ENCODE data around the gene ZMIZ1.
A peak's percentile ranks its signal among the peaks of the same experiment; 100 is the strongest.

The ZMIZ1 gene

GRCh38 chr10:79193694-79194382, 125.1 kb downstream of the ZMIZ1 start:
- no peak for FAIRE-seq
- DNase-seq (ENCODE audit: insufficient read length, low spot score) = no peak

DNA sequence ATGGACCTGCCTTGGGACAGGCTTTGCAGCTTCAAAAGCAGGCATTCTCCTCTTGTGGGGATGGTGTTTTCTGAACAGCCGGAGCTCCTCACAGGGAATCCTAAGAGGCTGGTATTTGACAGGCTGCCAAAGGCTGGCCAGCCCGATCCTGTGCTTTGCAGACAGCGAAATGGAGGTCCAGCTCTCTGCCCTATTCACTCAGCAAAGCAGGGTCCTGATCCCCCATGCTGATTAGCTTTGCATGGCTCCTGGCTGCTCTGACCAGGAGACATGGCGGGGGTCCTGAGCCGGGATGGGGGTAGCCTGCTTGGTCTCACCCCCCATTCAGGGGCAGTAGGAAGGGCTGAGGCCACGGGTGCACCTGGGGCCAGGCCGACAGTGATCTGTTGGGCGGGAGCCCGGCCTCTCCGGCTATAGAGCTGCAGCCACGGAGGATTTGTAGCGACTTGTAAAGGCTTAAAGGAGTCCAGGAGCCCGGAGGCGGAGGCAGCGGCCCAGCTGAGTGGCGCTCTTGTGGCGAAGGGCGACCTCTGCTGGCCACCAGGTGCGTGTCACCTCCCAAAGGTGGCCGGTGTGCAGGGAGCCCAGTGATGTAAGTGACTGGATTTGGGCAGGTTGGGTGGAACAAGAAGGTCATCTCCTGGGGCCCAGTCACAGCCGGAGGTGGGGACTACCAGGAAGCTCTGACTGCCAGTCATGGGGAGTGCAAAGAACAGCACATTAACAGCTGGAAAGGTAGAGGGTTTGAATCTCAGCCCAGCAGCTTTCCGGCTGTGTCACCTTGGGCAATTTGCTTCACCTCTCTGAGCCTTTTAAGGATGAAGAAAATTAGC, 126.5 kb downstream of the ZMIZ1 start:
- DNase-seq (ENCODE audit: insufficient read length, low spot score) (peak; percentile 83), FAIRE-seq (peak; percentile 74)

DNA sequence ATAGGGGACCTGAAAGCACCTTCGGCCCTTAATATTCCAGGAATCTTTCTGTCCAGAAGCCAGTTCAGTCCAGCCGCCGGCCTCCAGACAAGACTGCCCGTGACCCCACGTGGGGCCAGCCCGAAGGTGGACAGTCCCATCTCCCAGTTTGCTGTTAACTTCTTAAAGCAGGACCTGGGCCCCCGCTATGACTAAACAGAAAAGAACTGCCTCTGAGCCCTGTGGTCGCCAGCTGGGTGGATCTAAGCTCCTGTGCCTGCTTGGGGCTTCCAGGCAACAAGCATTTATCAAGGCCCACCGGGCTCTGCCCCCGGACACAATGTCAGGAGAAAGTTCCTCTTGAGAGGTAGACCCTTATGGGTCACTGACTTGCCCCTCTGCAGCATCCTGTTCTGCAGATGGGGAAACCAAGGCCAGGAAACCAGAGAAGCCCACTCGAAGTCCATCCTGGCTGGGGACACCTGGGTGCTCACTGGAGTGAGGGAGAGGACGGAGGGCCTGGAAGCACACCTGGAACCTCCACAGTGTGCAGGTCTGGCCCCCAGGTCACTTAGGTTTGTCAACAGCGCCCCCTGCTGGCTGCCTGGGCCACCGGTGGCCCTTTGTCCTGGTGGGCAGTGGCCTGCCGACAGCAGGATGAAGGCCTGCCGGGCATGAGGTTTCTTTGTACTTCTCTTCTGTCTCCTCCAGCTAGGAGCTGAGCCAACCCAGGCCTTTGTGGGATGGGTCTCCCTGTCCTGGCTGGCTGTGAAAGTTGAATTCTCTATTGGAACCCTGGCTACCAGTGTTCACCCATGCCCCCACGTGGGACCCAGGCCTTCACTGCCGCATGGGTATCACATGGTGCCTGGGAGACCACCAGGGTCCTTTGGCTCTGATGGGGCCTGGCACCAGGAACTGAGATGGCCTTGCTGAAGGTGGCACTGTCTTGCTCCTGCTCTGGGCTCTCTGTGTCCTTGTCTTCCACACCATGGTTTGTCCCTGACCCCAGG, 128.0 kb downstream of the ZMIZ1 start:
- no peak for FAIRE-seq
- DNase-seq (ENCODE audit: insufficient read length, low spot score) = peak; percentile 73

DNA sequence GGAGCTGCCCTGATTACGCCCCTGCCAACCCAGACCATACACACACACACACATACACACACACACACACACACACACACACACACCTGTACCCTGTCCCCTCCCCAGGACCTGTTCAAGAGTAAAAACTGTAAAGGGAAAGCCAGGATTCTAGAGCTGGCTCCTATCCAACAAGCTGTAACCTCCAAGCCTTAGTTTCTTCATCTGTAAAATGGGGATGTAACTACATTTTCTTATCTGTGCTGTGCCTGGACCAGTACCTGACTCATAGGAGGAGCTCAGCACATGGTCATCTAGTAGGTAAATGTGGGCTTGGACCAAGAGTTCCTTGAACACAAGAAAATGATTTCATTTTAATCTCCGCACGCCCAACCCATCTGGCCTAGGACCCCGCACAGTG, 128.8 kb downstream of the ZMIZ1 start:
- DNase-seq (ENCODE audit: insufficient read length, low spot score) = no peak
- no peak for FAIRE-seq

DNA sequence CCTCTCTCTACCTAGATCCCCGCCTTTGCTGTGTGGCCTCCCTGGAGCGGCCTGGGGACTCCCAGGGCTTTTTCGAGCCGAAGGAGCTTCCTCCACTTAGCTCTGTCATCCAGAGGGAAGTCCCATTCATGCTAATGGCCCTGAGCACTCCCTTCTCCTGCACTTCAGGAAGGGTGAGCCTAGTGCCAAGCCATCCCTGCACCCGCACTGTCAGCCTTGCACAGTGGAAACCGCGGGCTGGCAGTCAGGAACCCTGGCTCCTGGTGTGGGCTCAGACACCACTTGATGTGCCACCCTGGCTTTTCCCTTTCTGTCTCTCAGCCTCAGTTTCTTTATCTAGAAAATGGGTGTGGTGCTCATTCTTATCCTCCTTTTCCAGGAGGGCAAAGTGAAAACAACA, 131.6 kb downstream of the ZMIZ1 start:
- FAIRE-seq (no peak), DNase-seq (ENCODE audit: insufficient read length, low spot score) (no peak)

GRCh38 chr10:79201706-79202105, 132.9 kb downstream of the ZMIZ1 start:
- no peak for FAIRE-seq
- no peak for DNase-seq (ENCODE audit: insufficient read length, low spot score)

- FAIRE-seq = no peak
- peak; percentile 43 for DNase-seq (ENCODE audit: insufficient read length, low spot score)
These were observed 133.6 kb downstream of the ZMIZ1 start for GRCh38 chr10:79202188-79203013.

GRCh38 chr10:79203014-79203644, 134.4 kb downstream of the ZMIZ1 start:
- DNase-seq (ENCODE audit: insufficient read length, low spot score) (no peak), FAIRE-seq (no peak)

GRCh38 chr10:79203833-79204232, 135.1 kb downstream of the ZMIZ1 start:
- DNase-seq (ENCODE audit: insufficient read length, low spot score) (no peak), FAIRE-seq (no peak)

- no peak for DNase-seq (ENCODE audit: insufficient read length, low spot score)
- no peak for FAIRE-seq
These were observed 137.7 kb downstream of the ZMIZ1 start for GRCh38 chr10:79206300-79207095.

DNA sequence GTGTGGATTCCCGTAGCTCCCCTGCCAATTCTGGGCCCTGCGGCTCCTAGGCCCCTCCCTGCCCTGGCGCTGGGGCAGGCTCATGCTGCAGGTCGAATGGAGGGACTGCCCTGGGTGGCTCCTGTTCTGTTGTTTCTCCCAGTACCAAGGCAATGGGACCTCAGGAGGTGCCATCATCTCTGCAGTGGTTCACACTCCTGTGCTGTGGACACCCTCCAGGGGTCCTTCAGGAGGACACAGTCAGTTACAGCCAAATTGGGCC, 138.3 kb downstream of the ZMIZ1 start:
- FAIRE-seq (no peak), DNase-seq (ENCODE audit: insufficient read length, low spot score) (no peak)

DNA sequence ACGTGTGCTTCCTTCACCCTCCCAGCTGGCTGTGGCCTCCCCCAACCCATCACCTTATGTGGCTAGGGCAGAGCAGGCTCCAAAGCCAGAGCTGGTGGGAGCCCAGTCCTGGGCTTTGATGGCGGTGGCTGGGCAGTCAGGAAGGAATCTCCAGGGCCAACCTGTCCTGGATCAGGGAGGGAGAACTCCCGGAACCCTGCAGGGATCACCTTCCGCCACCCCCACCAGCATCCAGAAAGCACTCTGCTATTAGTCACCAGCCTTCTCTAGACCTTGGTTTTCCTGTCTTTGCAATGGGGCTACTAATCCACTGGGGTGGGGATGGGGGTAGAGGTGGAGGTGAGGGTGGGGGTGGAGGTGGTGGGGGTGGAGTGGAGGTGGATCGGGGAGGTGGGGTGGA, 139.0 kb downstream of the ZMIZ1 start:
- FAIRE-seq = no peak

GRCh38 chr10:79208251-79208983, 139.7 kb downstream of the ZMIZ1 start:
- DNase-seq (ENCODE audit: insufficient read length, low spot score) = no peak
- no peak for FAIRE-seq

More for the DNA sequence above, 139.0 kb downstream of the ZMIZ1 start:
- DNase-seq (ENCODE audit: insufficient read length, low spot score) = no peak

DNA sequence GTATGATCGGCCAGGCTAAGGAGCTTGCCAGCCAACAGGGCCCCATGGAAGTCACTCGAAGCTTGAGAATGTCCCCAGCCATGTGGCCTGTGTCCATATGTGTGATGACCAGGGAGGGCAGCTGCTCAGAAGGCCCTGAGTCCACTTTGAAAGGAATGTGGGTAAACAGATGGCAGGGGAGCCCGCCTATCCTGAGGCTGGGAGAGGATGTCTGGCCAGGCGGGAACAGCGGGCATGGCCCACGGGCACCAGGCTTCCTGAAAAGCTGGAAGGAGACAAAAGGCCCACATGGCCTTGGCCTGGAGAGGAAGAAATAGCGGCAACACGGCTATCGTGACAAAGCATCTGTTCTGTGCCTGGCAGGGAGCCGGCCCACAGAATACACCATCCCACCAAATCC, 140.6 kb downstream of the ZMIZ1 start:
- DNase-seq (ENCODE audit: insufficient read length, low spot score) (no peak), FAIRE-seq (no peak)

DNA sequence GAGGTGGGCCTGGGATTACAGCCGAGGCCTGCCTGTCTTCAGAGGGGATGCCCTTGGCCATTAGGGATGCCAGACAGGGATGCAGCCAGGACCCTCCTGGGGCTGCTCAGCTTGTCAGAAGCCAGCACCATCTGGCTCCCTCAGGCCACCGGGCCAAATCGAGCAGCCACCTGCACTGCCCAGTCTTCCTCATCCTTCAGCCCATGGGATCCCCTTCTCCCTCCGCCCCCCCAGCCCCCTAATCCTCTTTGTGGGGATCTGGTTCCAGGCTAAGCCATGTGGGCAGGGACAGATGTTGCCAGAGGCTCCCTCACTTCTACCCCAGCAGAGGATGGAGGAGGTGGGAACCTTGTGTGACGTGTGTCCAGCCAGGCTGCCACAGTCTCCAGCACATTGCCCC, 141.1 kb downstream of the ZMIZ1 start:
- FAIRE-seq (no peak), DNase-seq (ENCODE audit: insufficient read length, low spot score) (no peak)

- no peak for FAIRE-seq
- no peak for DNase-seq (ENCODE audit: insufficient read length, low spot score)
These were observed 141.9 kb downstream of the ZMIZ1 start for GRCh38 chr10:79210672-79211071.

- DNase-seq (ENCODE audit: insufficient read length, low spot score) (no peak), FAIRE-seq (no peak)
These were observed 142.8 kb downstream of the ZMIZ1 start for GRCh38 chr10:79211616-79212015.

DNA sequence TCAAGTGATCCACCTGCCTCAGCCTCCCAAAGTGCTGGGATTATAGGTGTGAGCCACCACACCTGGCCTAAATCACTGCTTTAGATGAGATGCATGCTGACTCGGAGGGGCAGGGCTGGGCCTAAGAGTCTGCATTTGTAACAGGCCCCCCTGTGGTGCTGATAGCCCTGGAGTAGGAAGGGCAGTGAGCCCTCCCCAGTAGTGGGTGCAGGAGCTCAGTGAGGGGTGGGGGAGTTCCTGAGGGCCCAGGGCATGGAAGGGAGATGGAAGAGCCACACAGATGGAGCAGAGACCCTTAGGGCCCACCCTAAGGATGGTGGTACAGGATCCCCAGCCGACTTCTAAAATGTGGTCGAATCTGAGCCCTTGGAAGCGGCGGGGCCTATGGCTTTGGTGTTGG, 146.8 kb downstream of the ZMIZ1 start:
- FAIRE-seq (no peak), DNase-seq (ENCODE audit: insufficient read length, low spot score) (no peak)

All from HTR-8/SVneo (cell line).